LNCaP clone FGC (cell line): ENCODE results near the gene REEP6.

Experiments
- DNase-seq: peaks from one replicate; pipeline ENCODE4 v3.0.0-alpha.2; 2011; ENCODE audit warnings: low read depth
- H3K4me3 ChIP-seq: 2 replicates; pipeline ENCODE4 v1.5.1; 2011; ENCODE audit warnings: mild to moderate bottlenecking, low read depth, low read length, control low read depth
- TF ChIP-seq, protein P1 (sequence below): IDR thresholded peaks from 2 replicates; pipeline ENCODE4 v1.5.1; 2012; ENCODE audit warnings: mild to moderate bottlenecking; ENCODE audit not compliant: control insufficient read depth, insufficient read depth; ENCODE audit errors: extremely low read depth

REEP6 gene

DNA sequence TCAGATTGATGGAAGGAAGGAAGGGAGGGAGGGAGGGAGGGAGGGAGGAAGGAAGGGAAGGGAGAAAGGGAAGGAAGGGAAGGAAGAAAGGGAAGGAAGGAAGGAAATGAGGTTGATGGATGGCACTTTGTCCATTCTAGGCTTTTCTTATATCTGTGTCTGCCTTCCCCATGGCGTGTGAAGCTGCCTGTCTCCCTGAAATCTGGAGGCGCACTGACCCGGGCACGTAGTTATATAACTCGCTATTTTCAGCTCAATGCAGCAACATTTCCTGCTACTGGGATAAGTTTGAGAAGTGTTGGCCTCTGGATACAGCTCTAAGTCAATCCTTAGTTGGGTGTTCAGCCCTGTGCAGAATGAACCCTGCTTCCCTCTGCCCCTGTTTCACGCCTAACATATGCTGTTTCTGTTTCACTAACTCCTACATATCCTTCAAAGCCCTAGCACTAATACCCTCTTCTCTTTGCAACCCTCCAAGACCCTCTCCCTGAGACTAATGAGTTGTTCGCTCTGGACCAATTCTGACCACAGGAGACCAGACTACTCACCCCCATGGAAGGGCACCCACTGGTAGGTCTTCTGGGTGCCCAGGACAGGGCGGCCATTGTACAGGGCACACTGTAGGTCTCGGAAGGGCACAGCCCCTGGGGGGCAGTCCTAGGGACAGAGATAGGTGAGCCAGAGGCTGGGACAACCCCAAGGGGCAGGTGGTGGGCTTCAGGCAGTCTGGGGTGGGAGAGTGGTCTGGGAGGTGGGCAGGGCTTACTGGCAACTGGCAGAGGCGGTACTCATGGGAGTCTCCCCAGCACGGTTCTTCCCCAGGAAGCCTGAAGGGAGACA is 18.8 kb downstream of the REEP6 start:
- TF ChIP-seq, protein P1, sequence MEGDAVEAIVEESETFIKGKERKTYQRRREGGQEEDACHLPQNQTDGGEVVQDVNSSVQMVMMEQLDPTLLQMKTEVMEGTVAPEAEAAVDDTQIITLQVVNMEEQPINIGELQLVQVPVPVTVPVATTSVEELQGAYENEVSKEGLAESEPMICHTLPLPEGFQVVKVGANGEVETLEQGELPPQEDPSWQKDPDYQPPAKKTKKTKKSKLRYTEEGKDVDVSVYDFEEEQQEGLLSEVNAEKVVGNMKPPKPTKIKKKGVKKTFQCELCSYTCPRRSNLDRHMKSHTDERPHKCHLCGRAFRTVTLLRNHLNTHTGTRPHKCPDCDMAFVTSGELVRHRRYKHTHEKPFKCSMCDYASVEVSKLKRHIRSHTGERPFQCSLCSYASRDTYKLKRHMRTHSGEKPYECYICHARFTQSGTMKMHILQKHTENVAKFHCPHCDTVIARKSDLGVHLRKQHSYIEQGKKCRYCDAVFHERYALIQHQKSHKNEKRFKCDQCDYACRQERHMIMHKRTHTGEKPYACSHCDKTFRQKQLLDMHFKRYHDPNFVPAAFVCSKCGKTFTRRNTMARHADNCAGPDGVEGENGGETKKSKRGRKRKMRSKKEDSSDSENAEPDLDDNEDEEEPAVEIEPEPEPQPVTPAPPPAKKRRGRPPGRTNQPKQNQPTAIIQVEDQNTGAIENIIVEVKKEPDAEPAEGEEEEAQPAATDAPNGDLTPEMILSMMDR: no peak
- DNase-seq: no peak
- no peak overlapping the region for H3K4me3 ChIP-seq

DNA sequence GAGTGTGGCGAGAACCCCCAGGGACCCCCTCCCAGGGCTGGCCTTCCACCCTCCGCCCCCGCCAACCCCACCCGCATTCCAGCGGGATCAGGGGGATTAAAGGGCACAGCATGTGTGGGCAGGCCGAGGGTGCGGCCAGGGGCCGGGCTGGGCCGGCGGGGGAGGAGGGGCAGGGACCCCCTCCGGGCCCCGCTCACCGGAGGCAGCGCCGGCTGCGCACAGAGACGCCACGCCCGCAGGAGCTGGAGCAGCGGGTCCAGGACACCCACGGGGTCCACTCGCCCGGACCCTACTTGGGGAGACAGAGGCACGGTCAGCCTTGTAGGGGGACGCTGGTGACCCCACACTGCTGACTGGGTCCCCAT is 19.4 kb downstream of the REEP6 start:
- no peak overlapping the region for H3K4me3 ChIP-seq
- TF ChIP-seq, protein P1: no peak
- no peak for DNase-seq

DNA sequence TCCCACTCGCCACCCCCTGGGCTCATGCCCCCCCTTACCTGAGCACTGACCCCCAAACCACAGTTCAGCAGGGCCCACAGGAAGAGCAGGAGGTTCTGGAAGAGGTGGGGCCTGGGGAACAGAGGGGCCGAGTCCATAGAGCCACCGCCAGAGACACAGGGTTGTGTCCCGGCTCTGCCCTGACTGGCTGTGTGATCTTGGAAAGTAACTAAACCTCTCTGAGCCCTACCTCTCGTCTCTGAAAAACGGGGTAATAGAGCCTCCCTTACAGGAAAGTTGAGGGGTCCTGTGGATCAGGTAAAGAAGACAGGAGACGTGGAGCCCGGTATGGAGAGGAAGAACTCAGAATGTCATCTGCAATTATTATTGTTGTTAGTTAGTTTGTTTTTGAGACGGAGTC is 19.8 kb downstream of the REEP6 start:
- no peak for DNase-seq
- H3K4me3 ChIP-seq: no peak overlapping the region
- TF ChIP-seq, protein P1: no peak

DNA sequence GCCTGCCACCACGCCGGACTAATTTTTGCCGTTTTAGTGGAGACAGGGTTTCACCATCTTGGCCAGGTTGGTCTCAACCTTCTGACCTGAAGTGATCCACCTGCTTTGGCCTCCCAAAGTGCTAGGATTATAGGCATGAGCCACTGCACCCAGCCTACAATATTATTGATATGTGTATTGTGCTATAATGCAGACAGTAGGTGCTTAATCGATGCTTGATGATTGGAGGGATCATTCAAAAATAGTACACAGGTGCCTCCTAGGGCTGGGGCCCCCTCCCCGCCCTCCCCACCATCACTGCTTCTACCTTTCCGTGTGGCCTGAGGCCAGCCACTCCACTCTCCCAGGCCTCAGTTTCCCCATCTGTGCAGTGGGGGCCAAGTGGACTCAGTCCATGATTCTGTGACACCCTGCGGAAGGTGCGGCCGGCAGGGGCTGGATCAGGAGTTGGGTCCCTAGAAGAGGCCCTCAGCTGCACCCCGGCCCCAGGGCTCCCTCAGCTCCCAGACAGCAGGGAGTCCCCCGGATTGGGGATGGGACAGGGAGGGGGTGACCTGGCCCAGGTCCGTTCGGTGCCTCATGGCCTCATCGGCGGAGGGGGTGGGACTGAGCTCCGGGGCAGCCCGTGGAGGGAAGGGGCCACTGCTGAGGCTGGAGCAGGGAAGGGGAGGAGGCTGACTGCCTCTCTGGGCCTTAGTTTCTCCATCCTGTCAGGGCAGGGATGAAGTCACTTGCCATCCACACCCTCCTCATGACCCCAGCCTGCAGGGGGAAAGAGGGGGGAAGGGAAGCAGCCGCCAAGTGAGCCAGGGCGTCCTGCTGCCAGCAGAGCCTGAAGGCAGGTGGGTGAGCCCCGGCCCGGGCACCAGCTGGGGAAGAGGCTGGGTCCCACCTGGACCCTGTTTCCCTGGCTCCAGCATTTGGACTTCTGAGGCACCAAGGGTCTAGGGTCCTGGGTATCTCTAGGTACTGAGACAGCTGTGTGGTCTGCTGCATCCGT is 20.6 kb downstream of the REEP6 start:
- DNase-seq: no peak
- H3K4me3 ChIP-seq: no peak overlapping the region
- TF ChIP-seq, protein P1: no peak

DNA sequence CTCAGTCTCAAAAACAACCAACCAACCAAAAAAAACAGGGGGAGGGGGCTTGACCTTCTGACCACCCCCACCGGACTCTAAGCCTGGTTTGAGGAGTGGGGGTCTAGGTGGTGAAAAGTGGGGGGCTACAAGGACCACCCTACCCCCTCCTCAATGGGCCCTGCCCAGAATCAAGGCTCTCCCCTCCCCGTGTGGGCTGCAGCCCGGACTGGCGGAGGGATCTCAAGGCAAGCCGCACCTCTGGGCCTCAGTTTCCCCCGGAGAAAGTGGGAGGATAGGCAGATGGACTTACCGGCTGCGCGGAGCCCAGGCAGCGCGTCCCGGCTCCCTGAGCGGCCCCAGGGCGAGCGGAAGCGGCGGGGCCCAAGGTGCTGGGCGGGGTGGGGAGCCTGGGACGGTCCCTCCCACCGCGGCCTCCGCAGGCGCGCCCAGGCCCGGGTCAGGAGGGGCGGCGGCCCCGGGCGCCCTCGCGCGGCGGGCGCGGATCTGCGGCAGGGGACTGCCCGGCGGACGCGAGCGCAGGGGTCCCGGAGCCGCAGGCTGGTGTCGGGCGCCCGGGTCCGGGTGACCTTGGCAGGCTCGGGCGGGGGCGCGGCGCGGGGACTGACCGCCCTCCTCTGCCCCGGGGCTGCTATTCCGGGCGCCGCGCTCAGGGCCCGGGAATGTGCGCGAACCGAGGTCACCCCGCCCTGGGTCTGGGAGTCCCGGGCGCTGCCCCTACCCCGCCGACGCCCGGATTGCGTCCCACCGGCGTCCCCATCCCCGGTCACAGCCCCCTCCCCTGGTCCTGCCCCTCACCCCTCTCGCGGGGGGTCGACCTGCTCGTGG is 21.9 kb downstream of the REEP6 start, which contains the start of gene ADAMTSL5:
Gene ADAMTSL5 (minus strand): TSS at position 349 of the 828 bp plus-strand sequence. CDS start 2,076 bp downstream, outside the sequence.
- DNase-seq: no peak
- TF ChIP-seq, protein P1: peak; percentile 29
- no peak within 1 kb of the TSS for H3K4me3 ChIP-seq

DNA sequence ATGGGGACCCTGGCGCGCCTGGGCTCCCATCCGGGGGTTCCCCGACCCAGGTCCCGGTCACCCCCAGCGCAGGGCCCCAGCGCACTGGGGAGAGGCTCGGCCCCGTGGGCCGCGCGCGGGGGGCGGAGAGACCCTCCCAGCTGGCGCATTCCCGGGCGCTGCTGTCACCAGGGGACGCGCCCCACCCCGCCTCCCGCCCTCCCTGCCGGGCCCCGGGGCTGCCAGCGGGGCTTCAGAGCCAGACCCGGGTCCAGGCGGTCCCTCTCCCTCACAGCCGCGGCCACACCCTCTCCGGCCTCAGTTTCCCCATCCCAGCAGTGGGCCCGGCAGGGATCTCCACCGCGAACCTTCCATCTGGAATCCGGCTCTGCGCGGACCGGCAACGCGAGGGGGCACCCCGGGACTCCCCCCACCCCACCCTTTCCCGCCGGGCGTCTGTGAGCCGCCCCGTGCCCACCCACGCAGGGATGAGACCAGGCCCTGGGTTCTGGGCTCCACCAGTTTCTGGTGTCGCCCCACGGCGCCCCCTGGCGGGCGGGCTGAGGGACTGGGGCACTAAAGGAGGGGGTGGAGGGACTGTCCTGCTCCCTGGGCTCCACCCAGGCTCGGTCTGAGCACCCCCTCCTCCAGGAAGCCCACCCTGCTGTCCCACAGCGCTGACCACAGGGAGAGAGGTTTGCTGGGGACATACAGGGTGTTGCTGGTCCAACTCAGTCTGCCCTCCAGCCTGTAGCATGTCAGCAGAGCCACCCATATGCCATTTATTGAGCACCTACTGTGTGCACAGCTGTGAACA is 22.7 kb downstream of the REEP6 start:
- TF ChIP-seq, protein P1: peak; percentile 47
- no peak for DNase-seq
- no peak overlapping the region for H3K4me3 ChIP-seq
